SK-N-MC (cell line): ENCODE results near the gene RUVBL1.

Source experiments
- DNase-seq: peaks from one replicate; pipeline ENCODE4 v3.0.0-alpha.2; 2011; ENCODE audit warnings: low read depth, low spot score
- H3K27ac ChIP-seq: fragments of 200-600 bp; sonication (generic); 2 replicates; pipeline ENCODE4 v1.5.1; 2016; ENCODE audit warnings: mixed run types
- H3K36me3 ChIP-seq: fragments of 200-600 bp; sonication (generic); 2 replicates; pipeline ENCODE4 v1.6.1; 2017; ENCODE audit warnings: antibody characterized with exemption, low read length, mixed read lengths; ENCODE audit not compliant: insufficient read depth
- H3K4me3 ChIP-seq: fragments of 200-600 bp; sonication (generic); 2 replicates; pipeline ENCODE4 v1.5.1; 2016
- H3K9ac ChIP-seq: fragments of 200-600 bp; sonication (generic); 2 replicates; pipeline ENCODE4 v1.8.0; 2017; ENCODE audit warnings: mixed run types, mixed read lengths; ENCODE audit not compliant: insufficient read length
- H3K9me3 ChIP-seq: fragments of 200-600 bp; sonication (generic); 2 replicates; pipeline ENCODE4 v1.6.1; 2017; ENCODE audit warnings: low read depth, mild to moderate bottlenecking, antibody characterized with exemption, low read length, moderate library complexity, mixed read lengths
- EZH2 ChIP-seq: fragments of 200-600 bp; sonication (generic); IDR thresholded peaks from one replicate; pipeline ENCODE4 v1.6.1; 2017; ENCODE audit warnings: antibody characterized with exemption
- FOXP2 ChIP-seq: optimal IDR thresholded peaks from 2 replicates; pipeline ENCODE3; 2011; ENCODE audit warnings: mild to moderate bottlenecking, moderate library complexity; ENCODE audit not compliant: insufficient read depth; ENCODE audit errors: extremely low read length, control extremely low read depth
- POLR2AphosphoS5 ChIP-seq: IDR thresholded peaks from 2 replicates; pipeline ENCODE4 v1.6.1; 2012; ENCODE audit warnings: mild to moderate bottlenecking, low read depth, low read length, borderline replicate concordance

The RUVBL1 gene

GRCh38 chr3:128145279-128145678 lies 21.7 kb upstream of the RUVBL1 start:
- Histone ChIP-seq H3K27ac (no peak overlapping the region), H3K36me3 (no peaks in the 10 kb centered on the region), H3K4me3 (no peak overlapping the region), H3K9ac (no peak overlapping the region), H3K9me3 (no peaks in the 10 kb centered on the region)
- TF ChIP-seq FOXP2 (no peak), POLR2AphosphoS5 (no peak), EZH2 (no peak)
- DNase-seq, result no peak

- no peak for TF ChIP-seq FOXP2
- no peak for TF ChIP-seq POLR2AphosphoS5
- no peak for TF ChIP-seq EZH2
- Histone ChIP-seq H3K36me3 (no peaks in the 10 kb centered on the region), H3K27ac (no peak overlapping the region), H3K9me3 (no peaks in the 10 kb centered on the region), H3K9ac (no peak overlapping the region), H3K4me3 (no peak overlapping the region)
- DNase-seq, result no peak
Observed at GRCh38 chr3:128144512-128145187, 21.0 kb upstream of the RUVBL1 start.

GRCh38 chr3:128143496-128143895 lies 19.9 kb upstream of the RUVBL1 start:
- no peak overlapping the region for H3K4me3 ChIP-seq
- TF ChIP-seq POLR2AphosphoS5, result no peak
- no peak for TF ChIP-seq EZH2
- no peak for TF ChIP-seq FOXP2
- no peak overlapping the region for H3K9ac ChIP-seq
- no peak for DNase-seq
- H3K9me3 ChIP-seq, result no peaks in the 10 kb centered on the region
- no peaks in the 10 kb centered on the region for H3K36me3 ChIP-seq
- H3K27ac ChIP-seq, result no peak overlapping the region

GRCh38 chr3:128133273-128133883 lies 9.8 kb upstream of the RUVBL1 start:
- DNase-seq, result peak; percentile 12
- Histone ChIP-seq H3K9me3 (no peaks in the 10 kb centered on the region), H3K27ac (no peak overlapping the region), H3K9ac (no peak overlapping the region), H3K4me3 (no peak overlapping the region), H3K36me3 (no peaks in the 10 kb centered on the region)
- no peak for TF ChIP-seq POLR2AphosphoS5
- no peak for TF ChIP-seq EZH2
- TF ChIP-seq FOXP2, result no peak

GRCh38 chr3:128131897-128132646 lies 8.5 kb upstream of the RUVBL1 start:
- no peaks in the 10 kb centered on the region for H3K36me3 ChIP-seq
- no peak for DNase-seq
- TF ChIP-seq EZH2 (no peak), POLR2AphosphoS5 (no peak), FOXP2 (no peak)

GRCh38 chr3:128128251-128128650 lies 4.6 kb upstream of the RUVBL1 start:
- no peak for DNase-seq
- Histone ChIP-seq H3K9me3 (no peaks in the 10 kb centered on the region), H3K36me3 (no peaks in the 10 kb centered on the region), H3K27ac (no peak overlapping the region), H3K9ac (no peak overlapping the region), H3K4me3 (no peak overlapping the region)
- TF ChIP-seq FOXP2 (no peak), EZH2 (no peak), POLR2AphosphoS5 (no peak)

More at GRCh38 chr3:128131897-128132646, 8.5 kb upstream of the RUVBL1 start:
- H3K9me3 ChIP-seq, result no peaks in the 10 kb centered on the region
- H3K4me3 ChIP-seq, result no peak overlapping the region
- no peak overlapping the region for H3K27ac ChIP-seq
- H3K9ac ChIP-seq, result no peak overlapping the region

- H3K9ac ChIP-seq, result no peak overlapping the region
- TF ChIP-seq POLR2AphosphoS5 (no peak), EZH2 (no peak), FOXP2 (no peak)
- no peaks in the 10 kb centered on the region for H3K36me3 ChIP-seq
- no peaks in the 10 kb centered on the region for H3K9me3 ChIP-seq
- DNase-seq, result no peak
- H3K4me3 ChIP-seq, result no peak overlapping the region
- H3K27ac ChIP-seq, result no peak overlapping the region
Observed at GRCh38 chr3:128127236-128127635, 3.6 kb upstream of the RUVBL1 start.

GRCh38 chr3:128123156-128123537 lies 465 bp downstream of the RUVBL1 start:
- no peaks in the 10 kb centered on the region for H3K9me3 ChIP-seq
- H3K27ac ChIP-seq, result peak overlapping the region; percentile 89
- H3K9ac ChIP-seq, result peak overlapping the region; percentile 98
- H3K4me3 ChIP-seq, result peak overlapping the region; percentile 98
- no peak for TF ChIP-seq FOXP2
- TF ChIP-seq POLR2AphosphoS5, result no peak
- no peak for TF ChIP-seq EZH2
- peaks cover 23% of the 10 kb centered on the region for H3K36me3 ChIP-seq
- DNase-seq, result no peak

GRCh38 chr3:128122013-128122412 lies 1.6 kb downstream of the RUVBL1 start:
- Histone ChIP-seq H3K9me3 (no peaks in the 10 kb centered on the region), H3K9ac (no peak overlapping the region), H3K4me3 (peak overlapping the region; percentile 98), H3K27ac (no peak overlapping the region), H3K36me3 (peaks cover 35% of the 10 kb centered on the region)
- no peak for DNase-seq
- TF ChIP-seq POLR2AphosphoS5 (0 out of 2 replicates have a peak, but pooled peaks have one; percentile 8), FOXP2 (no peak), EZH2 (no peak)
